ENCODE data around the gene MIAT. TPM values are rescaled to one million over a fixed set of nuclear protein-coding genes. Genes with fewer than 3 reads are reported as not detected.

Gene MIAT
- total and polyA plus RNA-seq, 8 donors = under 0.01 to 29.8 (median 0.41) TPM

- Histone ChIP-seq H3K4me3 (no peak overlapping the region), H3K4me1 (no peaks in the 10 kb centered on the region), H3K27me3 (peaks cover 0 to 11% (median 0%) of the 10 kb centered on the region in 3 donors), H3K9me3 (no peaks in the 10 kb centered on the region), H3K27ac (no peak overlapping the region), H3K36me3 (no peaks in the 10 kb centered on the region)
- no peak for DNase-seq
- TF ChIP-seq POLR2A (IDR thresholded peaks at IDR 0.05) (no peak), POLR2AphosphoS5 (IDR thresholded peaks at IDR 0.05) (no peak), EP300 (IDR thresholded peaks at IDR 0.05) (no peak)
- TF ChIP-seq, protein P1, sequence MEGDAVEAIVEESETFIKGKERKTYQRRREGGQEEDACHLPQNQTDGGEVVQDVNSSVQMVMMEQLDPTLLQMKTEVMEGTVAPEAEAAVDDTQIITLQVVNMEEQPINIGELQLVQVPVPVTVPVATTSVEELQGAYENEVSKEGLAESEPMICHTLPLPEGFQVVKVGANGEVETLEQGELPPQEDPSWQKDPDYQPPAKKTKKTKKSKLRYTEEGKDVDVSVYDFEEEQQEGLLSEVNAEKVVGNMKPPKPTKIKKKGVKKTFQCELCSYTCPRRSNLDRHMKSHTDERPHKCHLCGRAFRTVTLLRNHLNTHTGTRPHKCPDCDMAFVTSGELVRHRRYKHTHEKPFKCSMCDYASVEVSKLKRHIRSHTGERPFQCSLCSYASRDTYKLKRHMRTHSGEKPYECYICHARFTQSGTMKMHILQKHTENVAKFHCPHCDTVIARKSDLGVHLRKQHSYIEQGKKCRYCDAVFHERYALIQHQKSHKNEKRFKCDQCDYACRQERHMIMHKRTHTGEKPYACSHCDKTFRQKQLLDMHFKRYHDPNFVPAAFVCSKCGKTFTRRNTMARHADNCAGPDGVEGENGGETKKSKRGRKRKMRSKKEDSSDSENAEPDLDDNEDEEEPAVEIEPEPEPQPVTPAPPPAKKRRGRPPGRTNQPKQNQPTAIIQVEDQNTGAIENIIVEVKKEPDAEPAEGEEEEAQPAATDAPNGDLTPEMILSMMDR (IDR thresholded peaks at IDR 0.05) = no peak
- 68 to 87% (median 84%) methylated on average over 3 to 12 of the region's 12 CpGs for WGBS, 5 donors
- intact Hi-C loops (cut with DNase I; ENCODE audit: low total_unique reads) = no loop called here
These were observed 32.6 kb upstream of the MIAT start for GRCh38 chr22:26624803-26625202.

DNA sequence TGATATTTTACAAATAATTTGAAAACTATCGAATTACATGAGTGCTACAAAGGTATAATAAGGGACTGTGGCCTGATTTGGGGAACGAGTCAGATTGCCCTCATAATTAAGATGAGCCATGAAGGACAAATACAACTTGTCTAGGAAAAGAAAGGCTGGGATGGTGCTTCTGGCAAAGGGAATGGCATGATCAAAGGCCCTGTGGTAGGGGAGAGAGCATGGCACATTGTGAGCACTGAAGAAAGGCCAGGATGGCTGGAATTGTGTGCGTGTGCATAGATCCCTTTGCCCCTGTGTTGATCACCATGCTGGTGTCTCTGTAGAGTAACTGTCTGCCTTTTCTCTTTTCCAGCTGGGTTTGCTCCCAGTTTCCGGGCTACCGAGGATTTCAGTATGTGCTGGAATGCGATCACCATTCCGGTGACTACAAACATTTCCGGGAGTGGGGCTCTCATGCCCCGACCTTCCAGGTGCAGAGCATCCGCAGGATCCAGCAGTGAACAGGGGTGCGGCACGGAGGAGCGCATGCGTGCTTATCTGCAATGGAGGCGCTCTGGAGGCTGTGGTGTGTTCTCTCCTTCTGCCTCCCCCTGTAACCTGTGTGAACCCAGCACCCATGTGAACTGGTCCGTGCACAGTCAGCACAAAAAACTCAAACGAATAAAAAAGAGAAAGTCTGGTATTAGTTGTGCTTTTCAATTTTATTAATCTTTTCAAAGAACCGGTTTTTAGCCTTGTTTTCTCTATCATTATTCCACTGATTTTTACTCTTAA, 27.2 kb upstream of the MIAT start:
- TF ChIP-seq EP300 (IDR thresholded peaks at IDR 0.05) (no peak), POLR2AphosphoS5 (IDR thresholded peaks at IDR 0.05) (no peak), POLR2A (IDR thresholded peaks at IDR 0.05) (no peak)
- TF ChIP-seq, protein P1 (IDR thresholded peaks at IDR 0.05) = no peak
- 87 to 91% (median 89%) methylated on average over 17 to 18 of the region's 18 CpGs for WGBS, 5 donors
- Histone ChIP-seq H3K4me1 (no peaks in the 10 kb centered on the region), H3K27ac (no peak overlapping the region), H3K4me3 (no peak overlapping the region), H3K9me3 (no peaks in the 10 kb centered on the region), H3K36me3 (no peaks in the 10 kb centered on the region), H3K27me3 (peaks cover 0 to 18% (median 0%) of the 10 kb centered on the region in 3 donors)
- no peak for DNase-seq
- intact Hi-C loops (cut with DNase I; ENCODE audit: low total_unique reads) = no loop called here

DNA sequence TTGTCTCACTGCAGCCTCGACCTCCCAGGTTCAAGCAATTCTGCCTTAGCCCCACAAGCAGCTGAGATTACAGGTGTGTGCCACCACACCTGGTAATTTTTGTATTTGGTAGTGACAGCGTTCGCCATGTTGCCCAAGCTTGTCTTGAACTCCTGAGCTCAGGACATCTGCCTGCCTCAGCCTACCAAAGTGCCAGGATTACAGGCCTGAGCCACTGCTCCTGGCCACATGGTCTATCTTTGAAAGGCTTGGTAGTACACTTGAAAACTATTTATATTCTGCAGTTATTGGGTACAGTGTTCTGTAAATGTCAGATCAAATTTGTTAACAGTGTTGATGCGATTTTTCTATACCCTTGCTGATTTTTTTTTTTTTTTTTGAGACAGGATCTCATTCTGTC, 26.1 kb upstream of the MIAT start:
- 90 to 99% (median 94%) methylated on average over 4 of the region's 4 CpGs for WGBS, 5 donors
- Histone ChIP-seq H3K9me3 (no peaks in the 10 kb centered on the region), H3K27ac (no peak overlapping the region), H3K27me3 (peaks cover 0 to 22% (median 0%) of the 10 kb centered on the region in 3 donors), H3K36me3 (no peaks in the 10 kb centered on the region), H3K4me1 (no peaks in the 10 kb centered on the region), H3K4me3 (no peak overlapping the region)
- DNase-seq = no peak
- intact Hi-C loops (cut with DNase I; ENCODE audit: low total_unique reads) = no loop called here
- TF ChIP-seq EP300 (IDR thresholded peaks at IDR 0.05) = no peak
- TF ChIP-seq, protein P1 (IDR thresholded peaks at IDR 0.05) = no peak
- no peak for TF ChIP-seq POLR2AphosphoS5 (IDR thresholded peaks at IDR 0.05)
- TF ChIP-seq POLR2A (IDR thresholded peaks at IDR 0.05) = no peak

DNA sequence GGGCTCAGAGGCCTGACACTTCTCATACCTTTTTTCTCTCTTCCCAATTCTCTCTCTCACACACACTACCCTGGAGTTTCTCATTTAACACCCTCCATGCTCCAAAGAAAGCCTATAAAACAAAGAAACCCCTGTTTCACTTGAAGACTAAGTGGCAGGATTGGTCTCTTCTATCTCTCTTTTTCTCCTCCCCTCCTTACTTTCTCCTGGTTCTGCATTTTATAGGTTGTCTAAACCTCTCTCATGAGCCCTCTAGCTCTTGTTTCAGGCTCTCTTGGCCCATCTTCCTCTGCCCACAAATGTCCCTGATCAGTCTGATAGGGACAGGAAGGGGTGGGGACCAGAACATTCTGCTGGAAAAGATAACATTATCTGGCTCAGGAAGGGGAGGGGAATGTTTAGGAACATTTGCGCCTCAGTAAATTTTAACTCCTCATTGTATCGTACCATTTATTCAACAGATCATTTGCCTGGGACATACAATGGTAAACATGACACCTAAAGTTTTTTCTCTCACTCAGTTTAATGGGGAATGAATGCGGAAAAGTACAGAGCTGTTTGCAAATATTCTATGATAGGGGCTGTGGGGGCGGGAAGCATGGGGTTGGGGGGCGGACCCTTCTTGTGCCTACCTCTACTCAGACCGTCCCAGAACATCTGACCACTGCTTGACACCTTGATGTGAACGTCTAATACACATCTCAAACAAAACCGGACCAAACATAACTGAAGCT, 24.8 kb upstream of the MIAT start:
- H3K27me3 ChIP-seq = peaks cover 0 to 27% (median 0%) of the 10 kb centered on the region in 3 donors
- H3K27ac ChIP-seq = no peak overlapping the region
- H3K9me3 ChIP-seq = no peaks in the 10 kb centered on the region
- no peaks in the 10 kb centered on the region for H3K36me3 ChIP-seq
- TF ChIP-seq, protein P1 (IDR thresholded peaks at IDR 0.05) = no peak
- TF ChIP-seq EP300 (IDR thresholded peaks at IDR 0.05) (no peak), POLR2AphosphoS5 (IDR thresholded peaks at IDR 0.05) (no peak), POLR2A (IDR thresholded peaks at IDR 0.05) (no peak)
- DNase-seq = no peak
- H3K4me3 ChIP-seq = no peak overlapping the region
- H3K4me1 ChIP-seq = no peaks in the 10 kb centered on the region
- WGBS, 5 donors = 29 to 55% (median 49%) methylated on average over 8 of the region's 8 CpGs
- intact Hi-C loops (cut with DNase I; ENCODE audit: low total_unique reads) = no loop called here
